GM12878 (cell line): ENCODE data around the gene TP73. TPM values are rescaled to one million over a fixed set of nuclear protein-coding genes. Genes with fewer than 3 reads are reported as not detected.

ENCODE experiments used
- ATAC-seq: fragments of 200-7000 bp; cut with Tn5 transposase; 3 replicates; pipeline ENCODE4 v1.9.1; 2020; ENCODE audit warnings: mild to moderate bottlenecking, moderate library complexity
- BruUV-seq: library from RNA; stranded (reverse); fragments of 400-500 nt; replicated peaks from 2 replicates; lab custom pipeline; 2021; lab: Mats Ljungman, UMichigan
- CTCF ChIA-PET: fragments of 300-600 bp; sonication (Branson Sonifier 250); formaldehyde crosslinking; extraction: SDS; loops from one replicate; lab custom pipeline; 2021; ENCODE audit warnings: inconsistent platforms; lab: Yijun Ruan, JAX
- POLR2A ChIA-PET: fragments of 350-600 bp; formaldehyde crosslinking; extraction: SDS; loops from one replicate; lab custom pipeline; 2021; ENCODE audit warnings: inconsistent platforms; lab: Charles Lee
- RAD21 ChIA-PET: fragments of 300-600 bp; sonication (Branson Sonifier 250); formaldehyde crosslinking; loops from one replicate; lab custom pipeline; 2023; ENCODE audit warnings: antibody characterized with exemption; ENCODE audit not compliant: unreplicated experiment; lab: Charles Lee
- SMC1A ChIA-PET: fragments of 300-600 bp; sonication (Branson Sonifier 250); formaldehyde crosslinking; loops from one replicate; lab custom pipeline; 2023; ENCODE audit not compliant: unreplicated experiment, uncharacterized antibody; lab: Charles Lee
- DNase-seq: peaks from one replicate; pipeline ENCODE4 v3.0.0-alpha.2; 2011; ENCODE audit warnings: low read depth, low spot score
- FAIRE-seq: peaks from 3 replicates; lab custom pipeline; 2011; peaks lifted over from hg19 to GRCh38; lab: Jason Lieb, UNC
- H2AFZ ChIP-seq: 2 replicates; pipeline ENCODE4 v1.6.0; 2011; ENCODE audit warnings: low read depth, low read length, control low read depth; ENCODE audit not compliant: control insufficient read depth
- H3K27ac ChIP-seq: 2 replicates; pipeline ENCODE4 v1.5.1; 2011; ENCODE audit warnings: control low read depth; ENCODE audit not compliant: control insufficient read depth, insufficient read depth
- H3K27me3 ChIP-seq, 2 experiments: replicated peaks in 1 of 2; 2 replicates each; pipeline versions ENCODE4 v1.6.0 to v1.6.1; 2011; ENCODE audit warnings: low read length in 1 of 2; ENCODE audit not compliant: control insufficient read depth in 2 of 2, insufficient read depth in 2 of 2
- H3K36me3 ChIP-seq, 2 experiments: 2 replicates each; pipeline ENCODE4 v1.5.1; 2011; ENCODE audit warnings: low read length in 1 of 2; ENCODE audit not compliant: control insufficient read depth in 2 of 2, insufficient read depth in 2 of 2
- H3K4me1 ChIP-seq: 2 replicates; pipeline ENCODE4 v1.6.1; 2011; ENCODE audit warnings: mild to moderate bottlenecking, low read length, moderate library complexity, mixed read lengths; ENCODE audit not compliant: control insufficient read depth, insufficient read depth
- H3K4me2 ChIP-seq: 2 replicates; pipeline ENCODE4 v1.6.0; 2011; ENCODE audit warnings: control low read depth; ENCODE audit not compliant: control insufficient read depth, insufficient read depth
- H3K4me3 ChIP-seq: fragments of 200-600 bp; sonication (generic); 2 replicates; pipeline ENCODE4 v1.5.1; 2016
- H3K79me2 ChIP-seq: 2 replicates; pipeline ENCODE4 v1.6.0; 2011; ENCODE audit warnings: low read length; ENCODE audit not compliant: control insufficient read depth, insufficient read depth
- H3K9ac ChIP-seq: 2 replicates; pipeline ENCODE4 v1.8.0; 2011; ENCODE audit warnings: low read length, control low read depth, mixed read lengths; ENCODE audit not compliant: control insufficient read depth, insufficient read depth
- H3K9me3 ChIP-seq: replicated peaks from 3 replicates; pipeline ENCODE4 v1.5.1; 2011; ENCODE audit warnings: mild to moderate bottlenecking, low read length; ENCODE audit not compliant: control insufficient read depth, insufficient read depth
- H4K20me1 ChIP-seq: 2 replicates; pipeline ENCODE4 v1.6.0; 2011; ENCODE audit not compliant: control insufficient read depth, insufficient read depth
- BHLHE40 ChIP-seq, 2 experiments: fragments of 450-650 bp in 1 of 2; IDR thresholded peaks; 2 replicates each; pipeline ENCODE4 v1.6.1; 2011 to 2017; ENCODE audit warnings: low read depth in 2 of 2, borderline replicate concordance in 1 of 2, improper control_type of control experiment in 1 of 2, low read length in 1 of 2, mild to moderate bottlenecking in 1 of 2
- CUX1 ChIP-seq: IDR thresholded peaks from 2 replicates; pipeline ENCODE4 v1.6.1; 2012; ENCODE audit warnings: improper control_type of control experiment, low read depth, low read length; ENCODE audit not compliant: insufficient replicate concordance
- EGR1 ChIP-seq, 2 experiments: IDR thresholded peaks; 1 replicate in 1 of 2; 2 replicates in 1 of 2; pipeline ENCODE4 v1.6.1; 2011 to 2012; ENCODE audit warnings: low read depth in 2 of 2, low read length in 2 of 2, borderline replicate concordance in 1 of 2, mild to moderate bottlenecking in 1 of 2, moderate library complexity in 1 of 2
- HDAC6 ChIP-seq: fragments of 200-600 bp; sonication (generic); IDR thresholded peaks from one replicate; pipeline ENCODE4 v1.8.0; 2017; ENCODE audit warnings: antibody characterized with exemption; ENCODE audit not compliant: unreplicated experiment
- HDGF ChIP-seq: fragments of 450-650 bp; IDR thresholded peaks from 2 replicates; pipeline ENCODE4 v1.6.1; 2016; ENCODE audit warnings: antibody characterized with exemption
- KAT2A ChIP-seq: conservative IDR thresholded peaks from 2 replicates; pipeline ENCODE4 v1.6.1; 2011; ENCODE audit warnings: low read depth, low read length; ENCODE audit not compliant: control insufficient read depth
- KDM1A ChIP-seq: fragments of 200-600 bp; sonication (generic); IDR thresholded peaks from 2 replicates; pipeline ENCODE4 v1.6.1; 2016; ENCODE audit warnings: borderline replicate concordance
- PML ChIP-seq: IDR thresholded peaks from 2 replicates; pipeline ENCODE4 v1.6.1; 2012; ENCODE audit warnings: low read length, inconsistent platforms
- SUPT20H ChIP-seq: IDR thresholded peaks from 2 replicates; pipeline ENCODE4 v1.6.1; 2011; ENCODE audit warnings: low read depth, mild to moderate bottlenecking, low read length, moderate library complexity, borderline replicate concordance; ENCODE audit not compliant: control insufficient read depth
- USF1 ChIP-seq: IDR thresholded peaks from 2 replicates; pipeline ENCODE4 v1.6.1; 2011; ENCODE audit warnings: borderline replicate concordance, low read depth, mild to moderate bottlenecking, moderate library complexity, mixed read lengths, low read length; ENCODE audit not compliant: insufficient read depth; ENCODE audit errors: extremely low read length
- ZNF217 ChIP-seq: fragments of 450-650 bp; IDR thresholded peaks from 2 replicates; pipeline ENCODE4 v1.6.1; 2017; ENCODE audit warnings: antibody characterized with exemption, mild to moderate bottlenecking
- WGBS: methylation state at CpG from one replicate; pipeline ENCODE4 v1.1.6; 2016; ENCODE audit warnings: low lambda C conversion rate; ENCODE audit not compliant: insufficient replicate concordance, insufficient coverage; ENCODE audit errors: missing lambda C conversion rate; 5-methylcytosine and 5-hydroxymethylcytosine counted together
- in situ Hi-C: fragments of 300-500 bp; cut with MboI; formaldehyde crosslinking; loops from 9 replicates; pipeline ENCODE4 v1.14.3; 2018; ENCODE audit warnings: mixed read lengths
- intact Hi-C: fragments of 100-400 bp; cut with micrococcal nuclease; formaldehyde crosslinking; loops from one replicate; pipeline ENCODE4 v1.14.2; 2022; ENCODE audit not compliant: unreplicated experiment
- polyA plus RNA-seq, 11 experiments: library from polyadenylated mRNA; depleted of rRNA in 4 of 11; unstranded in 6 of 11; stranded (reverse) in 5 of 11; fragments of >200 nt; fragmentation: Nextera tagmentation in 4 of 11; fragmentation: Illumina TruSeq in 1 of 11; extraction: Ambion mirVana in 4 of 11; extraction: Trizol in 1 of 11; gene quantifications; 1 replicate in 1 of 11; 2 replicates in 10 of 11; pipeline versions ENCODE4 v1.2.1 to v1.2.3, GENCODE V29; 2011 to 2016; ENCODE audit warnings: inconsistent platforms in 2 of 11, missing spikeins in 2 of 11, low read depth in 1 of 11
- total RNA-seq, 4 experiments: library from RNA; depleted of rRNA in 3 of 4; stranded (reverse); fragments of >200 nt in 3 of 4; fragmentation: Illumina TruSeq in 1 of 4; extraction: Trizol in 1 of 4; gene quantifications; 2 replicates each; pipeline versions ENCODE4 v1.2.1 to v1.2.3, GENCODE V29; 2013 to 2021

The TP73 gene
- total and polyA plus RNA-seq, 10 of the 15 experiments (the other 5 are each of a cell fraction or from before 2014, with no cell fraction given), result 0.08 to 54.2 (median 14.9) TPM

GRCh38 chr1:3660704-3661103, 8.4 kb downstream of the TP73 start (continued):
- TF ChIP-seq CUX1, result no peak
- TF ChIP-seq, all 136 proteins: peak for 8

- in situ Hi-C loops, result no loop called here
- FAIRE-seq (no peak), DNase-seq (no peak), ATAC-seq (no peak)
- no peak overlapping the region for H2AFZ ChIP-seq
- H3K9ac ChIP-seq, result no peak overlapping the region
- TF ChIP-seq SUPT20H (no peak), EGR1 (IDR thresholded peaks at IDR 0.05; ENCODE audit: borderline replicate concordance in 1 of 2, low read depth in 2 of 2, low read length in 2 of 2) (no peak), HDGF (no peak), PML (no peak), KDM1A (no peak), BHLHE40 (IDR thresholded peaks at IDR 0.05; ENCODE audit: borderline replicate concordance in 1 of 2, low read depth in 2 of 2, low read length in 1 of 2) (no peak), HDAC6 (no peak), USF1 (no peak), KAT2A (no peak), ZNF217 (no peak)
- ChIA-PET CTCF (interaction anchor here (6.7 kb wide), 1 partner anchor 8 kb away, joined by 91 read pairs; the partner anchor contains the start of gene TP73), POLR2A (interaction anchor here (0.7 kb wide), 1 partner anchor 12 kb away, joined by 3 read pairs; no protein-coding TSS in a partner anchor), RAD21 (interaction anchor here (1.1 to 1.7 kb wide), 2 partner anchors 11 to 16 kb away, joined by 3 to 5 read pairs; no protein-coding TSS in a partner anchor), SMC1A (interaction anchor here (1.0 kb wide), 1 partner anchor 16 kb away, joined by 3 read pairs; no protein-coding TSS in a partner anchor)
- intact Hi-C loops, result no loop called here
- H3K9me3 ChIP-seq, result no peaks in the 10 kb centered on the region
- no peak overlapping the region for H3K27ac ChIP-seq
- no TSS peak for BruUV-seq
- 83% methylated on average over 4 of the region's 4 CpGs for WGBS
- no peaks in the 10 kb centered on the region for H4K20me1 ChIP-seq
- peaks cover 86% of the 10 kb centered on the region for H3K79me2 ChIP-seq
- H3K4me1 ChIP-seq, result peaks cover 63% of the 10 kb centered on the region
- no peaks in the 10 kb centered on the region for H3K27me3 ChIP-seq
- no peak overlapping the region for H3K4me2 ChIP-seq
- H3K36me3 ChIP-seq, result peaks cover 0 to 2% of the 10 kb centered on the region in 2 experiments; a peak in 2 of 4 replicates
- H3K4me3 ChIP-seq, result no peak overlapping the region
Observed at GRCh38 chr1:3661631-3662030, 9.3 kb downstream of the TP73 start.
